IMR-90 (cell line): Measurements from ENCODE around the gene TRIM47. TPM values are rescaled to one million over a fixed set of nuclear protein-coding genes. Genes with fewer than 3 reads are reported as not detected.

ENCODE experiments used
- ATAC-seq: fragments of 200-7000 bp; cut with Tn5 transposase; 2 replicates; pipeline ENCODE4 v1.9.1; 2020; ENCODE audit warnings: low read depth, mild to moderate bottlenecking, moderate library complexity
- BruUV-seq: library from RNA; stranded (reverse); fragments of 400-500 nt; replicated peaks from 2 replicates; lab custom pipeline; 2021; lab: Mats Ljungman, UMichigan
- CTCF ChIA-PET: fragments of 300-600 bp; formaldehyde crosslinking; extraction: SDS; loops from one replicate; lab custom pipeline; 2021; ENCODE audit warnings: antibody characterized with exemption; lab: Yijun Ruan, JAX
- POLR2A ChIA-PET: fragments of 300-600 bp; sonication (Branson Sonifier 250); formaldehyde crosslinking; loops from one replicate; lab custom pipeline; 2022; ENCODE audit warnings: antibody characterized with exemption; ENCODE audit not compliant: unreplicated experiment; lab: Charles Lee
- DNase-seq: peaks from one replicate; pipeline ENCODE4 v3.0.0; 2013
- H2AFZ ChIP-seq: replicated peaks from 2 replicates; pipeline ENCODE3; 2013; ENCODE audit warnings: low read length, mild to moderate bottlenecking; ENCODE audit not compliant: poor library complexity
- H2AK5ac ChIP-seq: 2 replicates; pipeline ENCODE4 v1.6.1; 2013; ENCODE audit warnings: low read depth, low read length, inconsistent platforms
- H2AK9ac ChIP-seq: replicated peaks from 2 replicates; pipeline ENCODE3; 2013; ENCODE audit warnings: mild to moderate bottlenecking, low read depth, low read length, moderate library complexity; ENCODE audit not compliant: poor library complexity
- H2BK120ac ChIP-seq: 2 replicates; pipeline ENCODE4 v1.6.1; 2013; ENCODE audit warnings: low read depth, low read length, inconsistent platforms
- H2BK15ac ChIP-seq: 3 replicates; pipeline ENCODE4 v1.6.1; 2013; ENCODE audit warnings: low read depth, low read length, inconsistent platforms
- H2BK20ac ChIP-seq: 2 replicates; pipeline ENCODE4 v1.6.1; 2013; ENCODE audit warnings: low read depth, mild to moderate bottlenecking, inconsistent platforms, low read length, moderate library complexity
- H2BK5ac ChIP-seq: 2 replicates; pipeline ENCODE4 v1.6.1; 2013; ENCODE audit warnings: mild to moderate bottlenecking, low read depth, low read length, inconsistent platforms; ENCODE audit not compliant: poor library complexity, severe bottlenecking
- H3K14ac ChIP-seq: replicated peaks from 2 replicates; pipeline ENCODE4 v1.6.1; 2013; ENCODE audit warnings: low read depth, low read length, inconsistent platforms
- H3K18ac ChIP-seq: 2 replicates; pipeline ENCODE4 v1.6.1; 2013; ENCODE audit warnings: low read depth, low read length, control low read depth
- H3K23ac ChIP-seq: 2 replicates; pipeline ENCODE4 v1.6.1; 2013; ENCODE audit warnings: low read depth, low read length, inconsistent platforms
- H3K27ac ChIP-seq: 2 replicates; pipeline ENCODE4 v1.5.1; 2013; ENCODE audit warnings: mild to moderate bottlenecking, control low read depth, low read length; ENCODE audit not compliant: insufficient read depth
- H3K27me3 ChIP-seq: 2 replicates; pipeline ENCODE4 v1.6.1; 2013; ENCODE audit warnings: low read length; ENCODE audit not compliant: control insufficient read depth, insufficient read depth
- H3K36me3 ChIP-seq: 2 replicates; pipeline ENCODE4 v1.6.1; 2013; ENCODE audit warnings: low read length, mixed read lengths; ENCODE audit not compliant: control insufficient read depth, insufficient read depth
- H3K4ac ChIP-seq: 2 replicates; pipeline ENCODE4 v1.6.1; 2013; ENCODE audit warnings: low read depth, low read length, inconsistent platforms
- H3K4me1 ChIP-seq: 2 replicates; pipeline ENCODE4 v1.6.1; 2013; ENCODE audit warnings: low read length, mixed read lengths; ENCODE audit not compliant: control insufficient read depth, insufficient read depth
- H3K4me2 ChIP-seq: 2 replicates; pipeline ENCODE4 v1.6.1; 2013; ENCODE audit warnings: low read depth, mild to moderate bottlenecking, control low read depth, low read length, moderate library complexity
- H3K4me3 ChIP-seq: 2 replicates; pipeline ENCODE4 v1.5.1; 2013; ENCODE audit warnings: low read depth, mild to moderate bottlenecking, control low read depth, low read length, moderate library complexity; ENCODE audit not compliant: insufficient read depth
- H3K56ac ChIP-seq: 2 replicates; pipeline ENCODE4 v1.6.1; 2013; ENCODE audit warnings: low read length, inconsistent platforms; ENCODE audit not compliant: insufficient read depth; ENCODE audit errors: extremely low read depth
- H3K79me1 ChIP-seq, 2 experiments: 2 replicates each; pipeline ENCODE4 v1.6.1; 2013; ENCODE audit warnings: low read length in 2 of 2, inconsistent platforms in 1 of 2, low read depth in 1 of 2
- H3K9ac ChIP-seq: 2 replicates; pipeline ENCODE4 v1.6.1; 2013; ENCODE audit warnings: low read depth, low read length, control low read depth
- H3K9me1 ChIP-seq: 2 replicates; pipeline ENCODE4 v1.6.1; 2013; ENCODE audit warnings: low read length, inconsistent platforms; ENCODE audit not compliant: insufficient read depth
- H3K9me3 ChIP-seq: 2 replicates; pipeline ENCODE4 v1.6.1; 2013; ENCODE audit warnings: low read length; ENCODE audit not compliant: control insufficient read depth, insufficient read depth
- H4K20me1 ChIP-seq: 2 replicates; pipeline ENCODE4 v1.6.1; 2013; ENCODE audit warnings: low read length, inconsistent platforms; ENCODE audit not compliant: insufficient read depth
- H4K5ac ChIP-seq: 2 replicates; pipeline ENCODE4 v1.6.1; 2013; ENCODE audit warnings: mild to moderate bottlenecking, low read depth, low read length, control low read depth
- H4K8ac ChIP-seq, 2 experiments: 2 replicates each; pipeline ENCODE4 v1.6.1; 2013; ENCODE audit warnings: low read depth in 2 of 2, low read length in 2 of 2, control low read depth in 1 of 2, inconsistent platforms in 1 of 2
- H4K91ac ChIP-seq: 2 replicates; pipeline ENCODE4 v1.6.1; 2013; ENCODE audit warnings: low read depth, low read length, inconsistent platforms; ENCODE audit not compliant: insufficient read depth
- BHLHE40 ChIP-seq: fragments of 150-350 bp; IDR thresholded peaks from 2 replicates; pipeline ENCODE4 v1.6.1; 2016; ENCODE audit warnings: mild to moderate bottlenecking, low read depth, low read length
- CEBPB ChIP-seq: IDR thresholded peaks from 2 replicates; pipeline ENCODE4 v1.6.1; 2012; ENCODE audit warnings: low read depth, low read length, improper control_type of control experiment
- CHD1 ChIP-seq: IDR thresholded peaks from 2 replicates; pipeline ENCODE4 v1.6.1; 2012; ENCODE audit warnings: low read depth, low read length, improper control_type of control experiment
- FOS ChIP-seq: fragments of 150-350 bp; IDR thresholded peaks from 2 replicates; pipeline ENCODE4 v1.6.1; 2016; ENCODE audit warnings: low read depth, low read length
- MAZ ChIP-seq: IDR thresholded peaks from 2 replicates; pipeline ENCODE4 v1.6.1; 2012; ENCODE audit warnings: low read depth, mild to moderate bottlenecking, low read length, improper control_type of control experiment, moderate library complexity, borderline replicate concordance
- MXI1 ChIP-seq: IDR thresholded peaks from 2 replicates; pipeline ENCODE4 v1.6.1; 2012; ENCODE audit warnings: low read depth, mild to moderate bottlenecking, low read length, moderate library complexity, borderline replicate concordance
- NFE2L2 ChIP-seq: fragments of 150-350 bp; IDR thresholded peaks from 2 replicates; pipeline ENCODE4 v1.6.1; 2016; ENCODE audit warnings: low read depth, mild to moderate bottlenecking, low read length
- RFX5 ChIP-seq: IDR thresholded peaks from 2 replicates; pipeline ENCODE4 v1.8.0; 2012; ENCODE audit warnings: low read depth, mild to moderate bottlenecking, low read length, moderate library complexity
- USF2 ChIP-seq: fragments of 150-350 bp; IDR thresholded peaks from 2 replicates; pipeline ENCODE4 v1.6.1; 2017; ENCODE audit warnings: mild to moderate bottlenecking, antibody characterized with exemption, low read length, low read depth
- WGBS, 2 experiments: methylation state at CpG; one replicate each; pipeline versions ENCODE4 v1.1.5 to v1.1.7; 2013; ENCODE audit warnings: missing lambda C conversion rate in 2 of 2; ENCODE audit not compliant: insufficient read length in 1 of 2; ENCODE audit errors: extremely low coverage in 2 of 2; 5-methylcytosine and 5-hydroxymethylcytosine counted together
- dilution Hi-C: fragments of 300-500 bp; cut with HindIII; formaldehyde crosslinking; loops from one replicate; pipeline ENCODE4 v1.14.3; 2018; ENCODE audit warnings: low sequenced_read_pairs; ENCODE audit not compliant: unreplicated experiment
- in situ Hi-C: fragments of 300-500 bp; cut with MboI; formaldehyde crosslinking; loops from 3 replicates; pipeline ENCODE4 v1.14.3; 2019; ENCODE audit warnings: low sequenced_read_pairs, inconsistent platforms, mixed read lengths
- intact Hi-C: fragments of 100-400 bp; cut with micrococcal nuclease; formaldehyde crosslinking; loops from 2 replicates; pipeline ENCODE4 v1.10.0; 2022
- polyA plus RNA-seq, 3 experiments: library from polyadenylated mRNA; depleted of rRNA; stranded (reverse); fragments of >200 nt; gene quantifications; 2 replicates each; pipeline ENCODE4 v1.2.3, GENCODE V29; 2012; ENCODE audit warnings: low replicate concordance in 1 of 3
- total RNA-seq: library from RNA; depleted of rRNA; stranded (reverse); fragments of >200 nt; gene quantifications from 2 replicates; pipeline ENCODE4 v1.2.3, GENCODE V29; 2012

The TRIM47 gene
- total and polyA plus RNA-seq, 2 of the 4 experiments (the other 2 are of a cell fraction): 1.4 to 7.5 TPM

- dilution Hi-C loops (no loop called here), intact Hi-C loops (no loop called here), in situ Hi-C loops (no loop called here)
- no peak overlapping the region for H2BK20ac ChIP-seq
- no peak overlapping the region for H3K9ac ChIP-seq
- peaks cover 16 to 41% of the 10 kb centered on the region in 2 experiments for H3K79me1 ChIP-seq
- no peak overlapping the region for H3K18ac ChIP-seq
- H3K9me3 ChIP-seq: no peaks in the 10 kb centered on the region
- no peak overlapping the region for H4K91ac ChIP-seq
- H3K4me3 ChIP-seq: no peak overlapping the region
- H2AK9ac ChIP-seq: no peak overlapping the region
- ATAC-seq (no peak), DNase-seq (no peak)
- no peak overlapping the region for H2AFZ ChIP-seq
- H4K8ac ChIP-seq: no peak overlapping the region
- CTCF ChIA-PET: no interaction called here
- 92% methylated on average over 5 of the region's 13 CpGs; no CpG with 5 or more reads in 1 of the 2 experiments for WGBS, 2 experiments
- H3K27ac ChIP-seq: no peak overlapping the region
- no peak overlapping the region for H3K23ac ChIP-seq
- no peaks in the 10 kb centered on the region for H3K27me3 ChIP-seq
- H2BK15ac ChIP-seq: no peak overlapping the region
- no peak for TF ChIP-seq MXI1
- no peak for TF ChIP-seq USF2
- TF ChIP-seq CEBPB: no peak
- TF ChIP-seq MAZ: no peak
- no peak for TF ChIP-seq CHD1
- TF ChIP-seq BHLHE40: no peak
- no peak for TF ChIP-seq FOS
- no peak for TF ChIP-seq RFX5
- TF ChIP-seq NFE2L2: no peak
- peaks cover 9% of the 10 kb centered on the region for H3K4me1 ChIP-seq
- H2BK5ac ChIP-seq: no peak overlapping the region
- H3K4ac ChIP-seq: no peak overlapping the region
- H2AK5ac ChIP-seq: no peak overlapping the region
- H3K36me3 ChIP-seq: peaks cover 30% of the 10 kb centered on the region
- H3K9me1 ChIP-seq: peaks cover 6% of the 10 kb centered on the region; the same call in 1 of the 2 replicates
- no peaks in the 10 kb centered on the region for H4K20me1 ChIP-seq
- no peak overlapping the region for H3K56ac ChIP-seq
- BruUV-seq: no TSS peak
- no peak overlapping the region for H2BK120ac ChIP-seq
- H3K4me2 ChIP-seq: no peak overlapping the region
- H3K14ac ChIP-seq: no peak overlapping the region
- POLR2A ChIA-PET: no interaction called here
- no peak overlapping the region for H4K5ac ChIP-seq
These were observed 21.0 kb upstream of the TRIM47 start for GRCh38 chr17:75899353-75899752.
